HepG2 (cell line): ENCODE measurements around the gene ODAD2. TPM values are rescaled to one million over a fixed set of nuclear protein-coding genes. Genes with fewer than 3 reads are reported as not detected.
"Not testable (repeated sequence)": the region's sequence is repeated elsewhere in the genome, so short reads cannot be mapped to it uniquely, and the experiment has no call there.

ENCODE experiments used
- ATAC-seq: fragments of 200-7000 bp; cut with Tn5 transposase; 3 replicates; pipeline ENCODE4 v1.9.1; 2020; ENCODE audit warnings: mild to moderate bottlenecking, moderate library complexity
- BruUV-seq: library from RNA; stranded (reverse); fragments of 400-500 nt; replicated peaks from 2 replicates; lab custom pipeline; 2021; lab: Mats Ljungman, UMichigan
- CTCF ChIA-PET: fragments of 300-600 bp; formaldehyde crosslinking; extraction: SDS; loops from one replicate; lab custom pipeline; 2021; ENCODE audit warnings: low total read pairs, inconsistent platforms, low intra/inter-chr PET ratio; lab: Yijun Ruan, JAX
- POLR2A ChIA-PET: fragments of 350-600 bp; sonication (Branson Sonifier 250); formaldehyde crosslinking; loops from one replicate; lab custom pipeline; 2020; ENCODE audit warnings: antibody characterized with exemption, inconsistent platforms; lab: Yijun Ruan, JAX
- DNase-seq: peaks from one replicate; pipeline ENCODE4 v3.0.0-alpha.2; 2015; ENCODE audit warnings: low spot score
- FAIRE-seq: peaks from 3 replicates; lab custom pipeline; 2011; peaks lifted over from hg19 to GRCh38; lab: Jason Lieb, UNC
- H2AFZ ChIP-seq: one replicate; pipeline ENCODE4 v1.6.1; 2011; ENCODE audit warnings: low read length, inconsistent platforms
- H3K27ac ChIP-seq: fragments of 300-600 bp; 3 replicates; pipeline ENCODE4 v1.8.0; 2011; ENCODE audit warnings: mixed run types, mild to moderate bottlenecking, mixed read lengths, low read length, inconsistent platforms; ENCODE audit not compliant: insufficient read depth; ENCODE audit errors: extremely low read length
- H3K27me3 ChIP-seq, 2 experiments: fragments of 200-600 bp in 1 of 2; 2 replicates in 1 of 2; 3 replicates in 1 of 2; pipeline versions ENCODE4 v1.6.0 to v1.8.0; 2011; ENCODE audit warnings: low read length in 2 of 2, mild to moderate bottlenecking in 2 of 2, moderate library complexity in 2 of 2, inconsistent platforms in 1 of 2; ENCODE audit not compliant: insufficient read depth in 2 of 2, control insufficient read depth in 1 of 2
- H3K36me3 ChIP-seq, 2 experiments: fragments of 200-600 bp in 1 of 2; replicated peaks in 1 of 2; 2 replicates in 1 of 2; 3 replicates in 1 of 2; pipeline versions ENCODE4 v1.5.1 to v1.8.0; 2011; ENCODE audit warnings: low read length in 2 of 2, inconsistent platforms in 1 of 2; ENCODE audit not compliant: insufficient read depth in 2 of 2, control insufficient read depth in 1 of 2
- H3K4me1 ChIP-seq: 2 replicates; pipeline ENCODE4 v1.5.1; 2012; ENCODE audit warnings: low read length, inconsistent platforms; ENCODE audit not compliant: insufficient read depth
- H3K4me2 ChIP-seq: 2 replicates; pipeline ENCODE4 v1.6.0; 2011; ENCODE audit warnings: low read depth, low read length, inconsistent platforms
- H3K4me3 ChIP-seq, 3 experiments: fragments of 200-600 bp in 1 of 3; sonication (generic), shearing (Covaris generic) in 1 of 3; replicated peaks in 1 of 3; 2 replicates each; pipeline ENCODE4 v1.5.1; 2011 to 2016; ENCODE audit warnings: low read length in 3 of 3, inconsistent platforms in 2 of 3, low read depth in 2 of 3, mild to moderate bottlenecking in 2 of 3, control low read depth in 1 of 3, mixed read lengths in 1 of 3; ENCODE audit not compliant: insufficient read depth in 1 of 3
- H3K79me2 ChIP-seq: one replicate; pipeline ENCODE4 v1.6.1; 2011; ENCODE audit warnings: low read length, inconsistent platforms; ENCODE audit not compliant: insufficient read depth
- H3K9ac ChIP-seq: 2 replicates; pipeline ENCODE4 v1.6.0; 2011; ENCODE audit warnings: mild to moderate bottlenecking, low read depth, low read length, inconsistent platforms; ENCODE audit not compliant: insufficient read depth
- H3K9me3 ChIP-seq: 2 replicates; pipeline ENCODE4 v1.5.1; 2012; ENCODE audit warnings: mild to moderate bottlenecking, low read length
- H4K20me1 ChIP-seq: 2 replicates; pipeline ENCODE4 v1.6.0; 2011; ENCODE audit warnings: inconsistent platforms, mild to moderate bottlenecking, low read length, moderate library complexity; ENCODE audit not compliant: insufficient read depth
- KDM1A ChIP-seq: IDR thresholded peaks from 2 replicates; pipeline ENCODE4 v1.6.1; 2016; ENCODE audit warnings: missing compliant biosample characterization
- KLF6 ChIP-seq: IDR thresholded peaks from 2 replicates; pipeline ENCODE4 v1.8.0; 2016; ENCODE audit warnings: missing biosample characterization, missing genetic modification reagents
- SMARCC2 ChIP-seq: fragments of 450-650 bp; IDR thresholded peaks from 2 replicates; pipeline ENCODE4 v1.6.1; 2017; ENCODE audit warnings: antibody characterized with exemption, mild to moderate bottlenecking
- ZMAT3 ChIP-seq: sonication (generic); formaldehyde crosslinking; conservative IDR thresholded peaks from 2 replicates; pipeline ENCODE4 v1.7.0; 2021; ENCODE audit warnings: missing genetic modification reagents
- ZNF121 ChIP-seq: sonication (generic); formaldehyde crosslinking; IDR thresholded peaks from 2 replicates; pipeline ENCODE4 v1.5.0; 2020; ENCODE audit warnings: mild to moderate bottlenecking, missing genetic modification reagents
- WGBS: methylation state at CpG from one replicate; pipeline ENCODE4 v1.1.6; 2017; ENCODE audit warnings: low lambda C conversion rate; 5-methylcytosine and 5-hydroxymethylcytosine counted together
- in situ Hi-C: cut with HindIII; loops from 2 replicates; pipeline ENCODE4 v1.10.0; 2017; ENCODE audit warnings: low pct_unique_long_range_greater_than_20kb; ENCODE audit not compliant: extremely low pct_ligation_motif_present
- intact Hi-C: fragments of 100-400 bp; cut with micrococcal nuclease; formaldehyde crosslinking; loops from one replicate; pipeline ENCODE4 v1.10.0; 2022; ENCODE audit not compliant: unreplicated experiment
- polyA plus RNA-seq, 8 experiments: library from polyadenylated mRNA; depleted of rRNA in 3 of 8; stranded (reverse) in 7 of 8; unstranded in 1 of 8; fragments of >200 nt; fragmentation: Illumina TruSeq in 4 of 8; extraction: Trizol in 4 of 8; gene quantifications; 2 replicates each; pipeline versions ENCODE4 v1.2.1 to v1.2.3, GENCODE V29; 2011 to 2016; ENCODE audit warnings: low read depth in 4 of 8, missing spikeins in 1 of 8, mixed read lengths in 1 of 8; ENCODE audit not compliant: insufficient read depth in 1 of 8
- total RNA-seq, 5 experiments: library from RNA; depleted of rRNA; stranded (reverse); fragments of >200 nt; fragmentation: Illumina TruSeq; extraction: Trizol; gene quantifications; 2 replicates each; pipeline ENCODE4 v1.2.3, GENCODE V29; 2016; ENCODE audit warnings: low read depth in 1 of 5
- TF ChIP-seq, protein P1 (sequence below): sonication (generic); formaldehyde crosslinking; IDR thresholded peaks from 2 replicates; pipeline ENCODE4 v1.4.0; 2020; ENCODE audit warnings: mild to moderate bottlenecking, missing genetic modification reagents
- TF ChIP-seq, protein P2 (sequence below): sonication (generic); formaldehyde crosslinking; IDR thresholded peaks from 2 replicates; pipeline ENCODE4 v1.4.0; 2020; ENCODE audit warnings: mild to moderate bottlenecking, missing genetic modification reagents
- TF ChIP-seq, protein P3 (sequence below): sonication (generic); formaldehyde crosslinking; IDR thresholded peaks from 2 replicates; pipeline ENCODE4 v1.8.0; 2022; ENCODE audit warnings: mild to moderate bottlenecking, missing genetic modification reagents
- TF ChIP-seq, protein P4 (sequence below): sonication (generic); formaldehyde crosslinking; IDR thresholded peaks from 2 replicates; pipeline ENCODE4 v1.8.1; 2023; ENCODE audit warnings: mild to moderate bottlenecking, missing genetic modification reagents, borderline replicate concordance

ODAD2 gene
- total and polyA plus RNA-seq, 2 of the 13 experiments (the other 11 are each of a cell fraction or from before 2014, with no cell fraction given) = not detected

DNA sequence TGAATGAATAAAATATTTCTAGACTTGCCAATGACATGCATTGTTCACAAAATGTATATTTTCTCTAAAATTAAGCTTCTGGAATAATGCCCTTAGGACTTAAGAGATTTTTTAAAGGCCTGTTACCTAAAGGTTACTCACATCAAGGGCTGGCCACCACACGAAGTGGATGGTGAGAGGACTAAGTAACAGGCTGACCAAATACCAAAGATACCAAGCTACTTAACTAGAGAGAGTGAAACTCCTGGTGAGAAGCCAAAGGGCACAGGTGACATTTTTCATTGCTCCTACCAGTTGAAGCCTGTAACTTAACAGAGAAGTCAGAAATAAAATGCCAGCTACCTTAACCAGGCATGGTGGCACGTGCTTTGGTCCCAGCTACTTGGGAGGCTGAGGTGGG lies 9.5 kb downstream of the ODAD2 start:
- H3K27ac ChIP-seq, H3K4me2 ChIP-seq, ATAC-seq, H3K4me3 ChIP-seq, BruUV-seq, intact Hi-C loops, H3K9ac ChIP-seq, H3K9me3 ChIP-seq, H3K36me3 ChIP-seq, H4K20me1 ChIP-seq, CTCF ChIA-PET, in situ Hi-C loops, H3K79me2 ChIP-seq, H3K4me1 ChIP-seq, DNase-seq, H2AFZ ChIP-seq, FAIRE-seq, POLR2A ChIA-PET, H3K27me3 ChIP-seq: not testable (repeated sequence)
- 6% methylated on average over 2 of the region's 2 CpGs for WGBS

DNA sequence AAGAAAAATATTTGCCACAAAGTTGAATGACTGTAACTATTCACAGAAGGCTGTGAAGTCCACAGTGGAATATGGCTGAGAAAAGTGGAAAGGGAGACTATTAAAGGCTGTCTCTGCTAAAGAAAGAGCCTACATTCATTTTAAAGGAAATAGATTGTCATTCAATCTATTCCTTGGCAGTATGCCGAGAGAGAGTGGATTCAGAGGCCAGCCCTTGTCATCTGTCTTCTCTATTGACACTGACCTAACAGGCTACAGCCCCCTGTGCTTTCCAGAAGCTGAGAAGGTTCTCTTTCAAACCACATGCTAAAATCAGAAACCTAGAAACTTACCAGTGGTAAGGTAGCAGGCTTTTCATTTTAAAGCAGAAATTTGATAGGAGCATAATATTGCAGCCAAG lies 12.1 kb downstream of the ODAD2 start:
- no peak overlapping the region for H2AFZ ChIP-seq
- CTCF ChIA-PET = no interaction called here
- DNase-seq (no peak), ATAC-seq (no peak), FAIRE-seq (no peak)
- no peaks in the 10 kb centered on the region for H3K4me1 ChIP-seq
- no peaks in the 10 kb centered on the region for H3K9me3 ChIP-seq
- H3K4me2 ChIP-seq = no peak overlapping the region
- POLR2A ChIA-PET = no interaction called here
- H4K20me1 ChIP-seq = no peaks in the 10 kb centered on the region
- H3K9ac ChIP-seq = no peak overlapping the region
- H3K27ac ChIP-seq = no peak overlapping the region
- no peaks in the 10 kb centered on the region for H3K27me3 ChIP-seq
- intact Hi-C loops (no loop called here), in situ Hi-C loops (no loop called here)
- 13% methylated on average over 1 of the region's 1 CpG for WGBS
- H3K36me3 ChIP-seq = no peaks in the 10 kb centered on the region
- no peak overlapping the region for H3K4me3 ChIP-seq
- BruUV-seq = no TSS peak
- no peaks in the 10 kb centered on the region for H3K79me2 ChIP-seq
- TF ChIP-seq KDM1A (CRISPR knock-in tag) (no peak), ZMAT3 (CRISPR knock-in tag) (no peak), ZNF121 (CRISPR knock-in tag) (no peak), SMARCC2 (no peak), KLF6 (CRISPR knock-in tag) (no peak)
- TF ChIP-seq, protein P1, sequence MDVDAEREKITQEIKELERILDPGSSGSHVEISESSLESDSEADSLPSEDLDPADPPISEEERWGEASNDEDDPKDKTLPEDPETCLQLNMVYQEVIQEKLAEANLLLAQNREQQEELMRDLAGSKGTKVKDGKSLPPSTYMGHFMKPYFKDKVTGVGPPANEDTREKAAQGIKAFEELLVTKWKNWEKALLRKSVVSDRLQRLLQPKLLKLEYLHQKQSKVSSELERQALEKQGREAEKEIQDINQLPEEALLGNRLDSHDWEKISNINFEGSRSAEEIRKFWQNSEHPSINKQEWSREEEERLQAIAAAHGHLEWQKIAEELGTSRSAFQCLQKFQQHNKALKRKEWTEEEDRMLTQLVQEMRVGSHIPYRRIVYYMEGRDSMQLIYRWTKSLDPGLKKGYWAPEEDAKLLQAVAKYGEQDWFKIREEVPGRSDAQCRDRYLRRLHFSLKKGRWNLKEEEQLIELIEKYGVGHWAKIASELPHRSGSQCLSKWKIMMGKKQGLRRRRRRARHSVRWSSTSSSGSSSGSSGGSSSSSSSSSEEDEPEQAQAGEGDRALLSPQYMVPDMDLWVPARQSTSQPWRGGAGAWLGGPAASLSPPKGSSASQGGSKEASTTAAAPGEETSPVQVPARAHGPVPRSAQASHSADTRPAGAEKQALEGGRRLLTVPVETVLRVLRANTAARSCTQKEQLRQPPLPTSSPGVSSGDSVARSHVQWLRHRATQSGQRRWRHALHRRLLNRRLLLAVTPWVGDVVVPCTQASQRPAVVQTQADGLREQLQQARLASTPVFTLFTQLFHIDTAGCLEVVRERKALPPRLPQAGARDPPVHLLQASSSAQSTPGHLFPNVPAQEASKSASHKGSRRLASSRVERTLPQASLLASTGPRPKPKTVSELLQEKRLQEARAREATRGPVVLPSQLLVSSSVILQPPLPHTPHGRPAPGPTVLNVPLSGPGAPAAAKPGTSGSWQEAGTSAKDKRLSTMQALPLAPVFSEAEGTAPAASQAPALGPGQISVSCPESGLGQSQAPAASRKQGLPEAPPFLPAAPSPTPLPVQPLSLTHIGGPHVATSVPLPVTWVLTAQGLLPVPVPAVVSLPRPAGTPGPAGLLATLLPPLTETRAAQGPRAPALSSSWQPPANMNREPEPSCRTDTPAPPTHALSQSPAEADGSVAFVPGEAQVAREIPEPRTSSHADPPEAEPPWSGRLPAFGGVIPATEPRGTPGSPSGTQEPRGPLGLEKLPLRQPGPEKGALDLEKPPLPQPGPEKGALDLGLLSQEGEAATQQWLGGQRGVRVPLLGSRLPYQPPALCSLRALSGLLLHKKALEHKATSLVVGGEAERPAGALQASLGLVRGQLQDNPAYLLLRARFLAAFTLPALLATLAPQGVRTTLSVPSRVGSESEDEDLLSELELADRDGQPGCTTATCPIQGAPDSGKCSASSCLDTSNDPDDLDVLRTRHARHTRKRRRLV (CRISPR knock-in tag) = no peak
- TF ChIP-seq, protein P2, sequence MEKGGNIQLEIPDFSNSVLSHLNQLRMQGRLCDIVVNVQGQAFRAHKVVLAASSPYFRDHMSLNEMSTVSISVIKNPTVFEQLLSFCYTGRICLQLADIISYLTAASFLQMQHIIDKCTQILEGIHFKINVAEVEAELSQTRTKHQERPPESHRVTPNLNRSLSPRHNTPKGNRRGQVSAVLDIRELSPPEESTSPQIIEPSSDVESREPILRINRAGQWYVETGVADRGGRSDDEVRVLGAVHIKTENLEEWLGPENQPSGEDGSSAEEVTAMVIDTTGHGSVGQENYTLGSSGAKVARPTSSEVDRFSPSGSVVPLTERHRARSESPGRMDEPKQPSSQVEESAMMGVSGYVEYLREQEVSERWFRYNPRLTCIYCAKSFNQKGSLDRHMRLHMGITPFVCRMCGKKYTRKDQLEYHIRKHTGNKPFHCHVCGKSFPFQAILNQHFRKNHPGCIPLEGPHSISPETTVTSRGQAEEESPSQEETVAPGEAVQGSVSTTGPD (CRISPR knock-in tag) = no peak
- TF ChIP-seq, protein P3, sequence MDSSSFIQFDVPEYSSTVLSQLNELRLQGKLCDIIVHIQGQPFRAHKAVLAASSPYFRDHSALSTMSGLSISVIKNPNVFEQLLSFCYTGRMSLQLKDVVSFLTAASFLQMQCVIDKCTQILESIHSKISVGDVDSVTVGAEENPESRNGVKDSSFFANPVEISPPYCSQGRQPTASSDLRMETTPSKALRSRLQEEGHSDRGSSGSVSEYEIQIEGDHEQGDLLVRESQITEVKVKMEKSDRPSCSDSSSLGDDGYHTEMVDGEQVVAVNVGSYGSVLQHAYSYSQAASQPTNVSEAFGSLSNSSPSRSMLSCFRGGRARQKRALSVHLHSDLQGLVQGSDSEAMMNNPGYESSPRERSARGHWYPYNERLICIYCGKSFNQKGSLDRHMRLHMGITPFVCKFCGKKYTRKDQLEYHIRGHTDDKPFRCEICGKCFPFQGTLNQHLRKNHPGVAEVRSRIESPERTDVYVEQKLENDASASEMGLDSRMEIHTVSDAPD (CRISPR knock-in tag) = no peak
- TF ChIP-seq, protein P4, sequence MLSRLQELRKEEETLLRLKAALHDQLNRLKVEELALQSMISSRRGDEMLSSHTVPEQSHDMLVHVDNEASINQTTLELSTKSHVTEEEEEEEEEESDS = no peak
